Naive thymus-derived CD8-positive, alpha-beta T cell (primary cell): ENCODE results near the gene MERTK. TPM values are rescaled to one million over a fixed set of nuclear protein-coding genes. Genes with fewer than 3 reads are reported as not detected.
"Not testable (repeated sequence)": the region's sequence is repeated elsewhere in the genome, so short reads cannot be mapped to it uniquely, and the experiment has no call there.

Experiments
- ATAC-seq, 2 donors: fragments of 150-1000 bp; cut with Tn5 transposase in 1 of 2; sonication (Bioruptor Pico), chemical (Tn5 transposase) in 1 of 2; 1 replicate in 1 of 2; 2 replicates in 1 of 2; pipeline ENCODE4 v1.10.0; 2021; ENCODE audit warnings: mild to moderate bottlenecking in 2 of 2, moderate library complexity in 2 of 2
- POLR2A ChIA-PET: fragments of 350-600 bp; sonication (Branson Sonifier 250); formaldehyde crosslinking; loops from one replicate; lab custom pipeline; 2021; ENCODE audit warnings: antibody characterized with exemption; lab: Charles Lee
- DNase-seq, 10 donors: peaks; one replicate each; pipeline versions ENCODE4 v3.0.0 to v3.0.0-alpha.2; 2020 to 2022
- H3K27ac Mint-ChIP-seq, 10 donors: one replicate each; pipeline ENCODE4 v1.8.0; 2020 to 2022; ENCODE audit warnings: mild to moderate bottlenecking in 10 of 10, mixed read lengths in 10 of 10, moderate library complexity in 4 of 10, inconsistent platforms in 1 of 10
- H3K27me3 Mint-ChIP-seq, 5 donors: one replicate each; pipeline ENCODE4 v1.8.0; 2021 to 2022; ENCODE audit warnings: mixed read lengths in 5 of 5
- H3K36me3 Mint-ChIP-seq, 3 donors: one replicate each; pipeline ENCODE4 v1.8.0; 2020 to 2022; ENCODE audit warnings: mixed read lengths in 3 of 3, mild to moderate bottlenecking in 2 of 3, inconsistent platforms in 1 of 3
- H3K4me1 Mint-ChIP-seq, 4 donors: one replicate each; pipeline ENCODE4 v1.8.0; 2021 to 2022; ENCODE audit warnings: mixed read lengths in 4 of 4
- H3K4me3 Mint-ChIP-seq, 10 donors: one replicate each; pipeline ENCODE4 v1.8.0; 2020 to 2022; ENCODE audit warnings: mild to moderate bottlenecking in 10 of 10, mixed read lengths in 10 of 10, moderate library complexity in 6 of 10, inconsistent platforms in 1 of 10
- H3K9me3 Mint-ChIP-seq, 9 donors: one replicate each; pipeline ENCODE4 v1.8.0; 2020 to 2022; ENCODE audit warnings: mixed read lengths in 9 of 9, mild to moderate bottlenecking in 3 of 9, inconsistent platforms in 1 of 9, moderate library complexity in 1 of 9
- polyA plus RNA-seq, 3 donors: library from polyadenylated mRNA; unstranded; fragments of 300-500 nt; fragmentation: Illumina TruSeq; gene quantifications; one replicate each; pipeline ENCODE4 v1.2.3, GENCODE V29; 2021
- total RNA-seq, 8 experiments: library from RNA in 2 of 8; stranded (reverse) in 2 of 8; gene quantifications; one replicate each; pipeline ENCODE4 v1.2.3 and lab custom pipeline; 2021 to 2026

The MERTK gene
- total and polyA plus RNA-seq, 5 experiments from 2014 or later: 0.55 to 0.69 TPM; not detected in 3

DNA sequence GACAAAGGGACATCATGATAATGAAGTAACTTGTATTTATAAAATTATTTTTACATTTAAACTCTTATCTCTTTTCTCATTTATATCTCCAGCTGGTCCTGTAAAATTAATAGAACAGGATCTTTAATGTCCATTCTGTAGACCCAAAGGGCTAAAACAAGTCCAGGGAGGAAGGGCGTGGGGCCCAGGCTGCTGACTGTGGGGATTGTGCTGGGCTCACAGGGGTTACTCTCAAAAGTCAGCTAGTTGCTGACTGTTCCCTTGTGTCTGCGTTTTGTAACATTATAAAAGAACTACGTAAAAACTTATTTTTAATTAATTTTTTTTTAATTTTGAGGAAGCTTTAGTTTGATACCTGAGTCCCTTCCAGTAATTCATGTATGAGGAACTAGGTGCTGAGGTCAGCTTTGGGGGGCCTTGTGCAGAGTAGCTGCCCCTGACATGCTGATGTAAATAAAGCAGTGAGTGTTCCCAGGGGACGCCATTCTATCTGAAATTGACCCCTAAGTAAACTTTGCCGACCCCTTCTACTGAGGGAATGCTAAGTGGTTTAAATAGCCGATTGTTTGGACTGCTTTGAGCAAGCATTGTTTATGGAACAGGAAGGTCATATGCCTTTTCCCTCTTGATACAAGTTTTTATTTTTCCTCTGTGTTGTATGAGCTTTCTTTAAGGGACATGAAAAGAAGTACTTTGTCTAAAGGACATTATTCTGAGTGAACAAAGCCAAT is 56.4 kb downstream of the MERTK start:
- H3K36me3 Mint-ChIP-seq: no peaks in the 10 kb centered on the region
- no peak overlapping the region for H3K27ac Mint-ChIP-seq
- POLR2A ChIA-PET: no interaction called here
- no peaks in the 10 kb centered on the region for H3K4me1 Mint-ChIP-seq
- no peak for DNase-seq
- no peak overlapping the region for H3K4me3 Mint-ChIP-seq
- no peaks in the 10 kb centered on the region for H3K9me3 Mint-ChIP-seq
- peaks cover 0 to 6% (median 2%) of the 10 kb centered on the region in 5 donors for H3K27me3 Mint-ChIP-seq
- ATAC-seq: no peak

DNA sequence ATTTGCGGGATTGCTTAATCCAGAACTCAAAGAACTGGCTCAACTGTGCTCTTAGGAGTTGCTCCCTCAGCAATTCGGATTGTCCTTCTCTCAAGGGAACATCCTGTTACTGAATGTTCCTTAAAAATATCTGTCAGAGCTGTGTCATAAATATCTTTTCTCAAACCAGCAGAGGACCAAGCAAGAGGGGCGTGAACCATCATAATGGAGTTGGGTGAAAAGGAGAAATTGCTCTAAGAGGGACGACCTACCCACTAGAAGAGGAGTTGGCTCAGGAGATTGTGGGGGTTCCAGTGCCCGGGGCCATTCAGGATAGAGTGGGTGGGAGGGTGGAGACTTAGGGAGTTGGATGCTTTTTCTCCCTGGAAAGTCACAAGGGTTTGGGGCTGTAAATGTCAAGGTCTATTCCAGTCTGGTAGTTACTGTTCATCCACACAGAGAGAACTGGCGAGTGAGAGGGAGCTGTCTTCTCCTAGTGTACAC is 59.5 kb downstream of the MERTK start:
- Mint-ChIP-seq H3K36me3 (no peaks in the 10 kb centered on the region), H3K9me3 (no peaks in the 10 kb centered on the region), H3K27ac (no peak overlapping the region), H3K4me3 (no peak overlapping the region), H3K27me3 (peaks cover 0 to 6% (median 2%) of the 10 kb centered on the region in 5 donors), H3K4me1 (no peaks in the 10 kb centered on the region)
- ATAC-seq (no peak), DNase-seq (no peak)
- POLR2A ChIA-PET: no interaction called here

DNA sequence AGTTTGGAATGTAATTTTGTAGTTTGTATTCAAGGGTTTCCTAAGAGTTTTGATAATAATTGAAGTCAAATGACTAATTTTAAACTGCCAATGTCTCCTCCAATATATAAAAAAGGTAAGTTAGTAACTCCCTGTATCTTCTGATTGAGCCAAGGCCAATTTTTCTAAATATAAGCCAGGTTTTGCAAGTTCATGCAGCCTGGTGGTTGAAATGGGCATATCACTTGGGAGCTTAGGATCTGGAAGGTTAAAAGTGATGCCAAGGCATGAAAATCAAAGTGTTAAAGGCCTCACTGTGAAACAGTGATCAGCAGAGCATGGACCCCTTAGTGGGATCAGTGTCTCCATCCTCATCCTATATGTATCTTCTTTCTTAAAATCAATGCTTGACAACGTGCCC is 60.5 kb downstream of the MERTK start:
- no peaks in the 10 kb centered on the region for H3K4me1 Mint-ChIP-seq
- peaks cover 0 to 3% (median 2%) of the 10 kb centered on the region in 5 donors for H3K27me3 Mint-ChIP-seq
- POLR2A ChIA-PET: no interaction called here
- ATAC-seq: no peak
- no peak overlapping the region for H3K4me3 Mint-ChIP-seq
- no peaks in the 10 kb centered on the region for H3K9me3 Mint-ChIP-seq
- no peak for DNase-seq
- peak overlapping the region in 2 of 10 donors; percentile 56 to 77 for H3K27ac Mint-ChIP-seq
- no peaks in the 10 kb centered on the region for H3K36me3 Mint-ChIP-seq

DNA sequence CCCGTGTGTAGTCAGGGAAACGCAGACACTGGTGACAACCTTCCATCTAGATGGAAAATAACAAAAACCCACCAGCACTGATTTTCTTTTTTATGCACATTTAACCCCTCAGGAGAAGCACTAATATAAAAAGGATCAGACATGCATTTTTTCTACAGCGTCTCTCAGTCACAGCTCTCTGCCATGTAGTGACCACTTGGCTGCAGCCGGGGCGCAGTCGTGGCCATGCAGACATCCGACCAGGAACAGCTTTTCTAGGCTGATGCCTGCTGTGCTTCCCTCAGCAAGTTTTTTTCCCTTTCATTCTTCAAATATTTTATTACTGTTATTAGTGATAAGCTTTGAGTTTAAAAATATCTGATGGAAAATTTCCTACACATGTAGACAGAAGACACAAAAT is 63.3 kb downstream of the MERTK start:
- no peak overlapping the region for H3K27ac Mint-ChIP-seq
- no peaks in the 10 kb centered on the region for H3K27me3 Mint-ChIP-seq
- POLR2A ChIA-PET: no interaction called here
- DNase-seq (no peak), ATAC-seq (no peak)
- no peak overlapping the region for H3K4me3 Mint-ChIP-seq
- no peaks in the 10 kb centered on the region for H3K4me1 Mint-ChIP-seq
- no peaks in the 10 kb centered on the region for H3K36me3 Mint-ChIP-seq
- no peaks in the 10 kb centered on the region for H3K9me3 Mint-ChIP-seq

DNA sequence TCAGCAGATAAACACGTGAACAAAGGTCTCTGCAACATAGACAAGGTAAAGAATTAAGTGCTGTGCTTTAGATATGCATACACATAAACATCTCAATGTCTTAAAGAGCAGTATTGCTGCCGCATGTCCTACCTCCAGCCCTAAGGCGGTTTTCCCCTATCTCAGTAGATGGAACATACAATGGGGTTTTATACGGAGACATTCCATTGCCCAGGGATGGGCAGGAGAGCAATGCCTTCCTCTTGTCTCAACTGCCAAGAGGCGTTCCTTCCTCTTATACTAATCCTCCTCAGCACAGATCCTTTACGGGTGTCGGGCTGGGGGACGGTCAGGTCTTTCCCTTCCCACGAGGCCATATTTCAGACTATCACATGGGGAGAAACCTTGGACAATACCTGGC is 64.7 kb downstream of the MERTK start:
- H3K4me3 Mint-ChIP-seq, H3K4me1 Mint-ChIP-seq, H3K36me3 Mint-ChIP-seq, ATAC-seq, DNase-seq, H3K27ac Mint-ChIP-seq, H3K27me3 Mint-ChIP-seq, H3K9me3 Mint-ChIP-seq, POLR2A ChIA-PET: not testable (repeated sequence)

DNA sequence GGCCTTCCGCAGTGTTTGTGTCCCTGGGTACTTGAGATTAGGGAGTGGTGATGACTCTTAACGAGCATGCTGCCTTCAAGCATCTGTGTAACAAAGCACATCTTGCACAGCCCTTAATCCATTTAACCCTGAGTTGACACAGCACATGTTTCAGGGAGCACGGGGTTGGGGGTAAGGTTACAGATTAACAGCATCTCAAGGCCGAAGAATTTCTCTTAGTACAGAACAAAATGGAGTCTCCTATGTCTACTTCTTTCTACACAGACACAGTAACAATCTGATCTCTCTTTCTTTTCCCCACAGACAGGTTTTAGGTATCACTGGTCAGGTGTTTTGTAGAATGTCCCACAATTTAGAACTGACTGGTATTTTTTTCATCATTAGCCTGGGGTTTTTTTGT is 65.1 kb downstream of the MERTK start:
- POLR2A ChIA-PET, H3K36me3 Mint-ChIP-seq, H3K27me3 Mint-ChIP-seq, H3K4me3 Mint-ChIP-seq, DNase-seq, ATAC-seq, H3K27ac Mint-ChIP-seq, H3K9me3 Mint-ChIP-seq, H3K4me1 Mint-ChIP-seq: not testable (repeated sequence)

DNA sequence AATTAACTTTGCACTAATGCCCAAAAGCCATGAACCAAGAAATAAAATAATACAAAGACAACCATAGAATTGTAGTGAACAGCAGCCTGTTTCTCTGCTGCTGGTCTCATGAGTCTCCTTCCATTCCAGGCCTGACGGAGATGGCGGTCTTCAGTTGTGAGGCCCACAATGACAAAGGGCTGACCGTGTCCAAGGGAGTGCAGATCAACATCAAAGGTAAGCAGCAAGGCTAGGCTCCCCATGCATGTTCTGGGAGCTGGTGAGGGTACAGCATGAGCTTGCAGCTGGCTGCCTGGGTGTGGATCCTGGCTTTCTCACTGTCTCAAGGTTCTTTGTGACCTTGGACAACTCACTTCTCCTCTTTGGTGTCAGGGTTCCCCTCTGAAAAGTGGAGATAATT is 66.7 kb downstream of the MERTK start:
- POLR2A ChIA-PET: no interaction called here
- Mint-ChIP-seq H3K4me3 (no peak overlapping the region), H3K27ac (no peak overlapping the region), H3K4me1 (no peaks in the 10 kb centered on the region), H3K36me3 (no peaks in the 10 kb centered on the region), H3K9me3 (no peaks in the 10 kb centered on the region), H3K27me3 (no peaks in the 10 kb centered on the region)
- ATAC-seq (no peak), DNase-seq (no peak)

DNA sequence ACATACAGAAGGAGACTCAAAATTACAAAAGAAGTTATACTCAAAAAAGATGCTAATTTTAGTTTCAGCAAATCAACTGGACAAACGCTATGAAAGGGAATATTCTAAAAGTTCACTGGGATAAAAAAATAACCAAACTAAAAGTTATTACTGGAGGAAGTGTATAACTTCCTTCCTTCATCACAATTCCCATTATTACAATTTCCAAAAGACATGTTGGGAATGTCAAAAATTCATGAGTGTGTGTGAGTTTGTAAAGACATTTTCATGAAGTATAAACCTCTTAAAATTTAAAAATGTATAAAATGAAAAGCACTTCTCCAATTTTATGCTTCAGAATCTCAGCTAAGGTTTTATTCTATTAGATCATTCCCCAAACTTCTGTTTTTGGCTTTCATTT is 67.8 kb downstream of the MERTK start:
- POLR2A ChIA-PET: no interaction called here
- no peaks in the 10 kb centered on the region for H3K9me3 Mint-ChIP-seq
- H3K27ac Mint-ChIP-seq: no peak overlapping the region
- no peak overlapping the region for H3K4me3 Mint-ChIP-seq
- DNase-seq (no peak), ATAC-seq (no peak)
- no peaks in the 10 kb centered on the region for H3K36me3 Mint-ChIP-seq
- H3K27me3 Mint-ChIP-seq: peaks cover 0 to 1% (median 0%) of the 10 kb centered on the region in 5 donors
- no peaks in the 10 kb centered on the region for H3K4me1 Mint-ChIP-seq

DNA sequence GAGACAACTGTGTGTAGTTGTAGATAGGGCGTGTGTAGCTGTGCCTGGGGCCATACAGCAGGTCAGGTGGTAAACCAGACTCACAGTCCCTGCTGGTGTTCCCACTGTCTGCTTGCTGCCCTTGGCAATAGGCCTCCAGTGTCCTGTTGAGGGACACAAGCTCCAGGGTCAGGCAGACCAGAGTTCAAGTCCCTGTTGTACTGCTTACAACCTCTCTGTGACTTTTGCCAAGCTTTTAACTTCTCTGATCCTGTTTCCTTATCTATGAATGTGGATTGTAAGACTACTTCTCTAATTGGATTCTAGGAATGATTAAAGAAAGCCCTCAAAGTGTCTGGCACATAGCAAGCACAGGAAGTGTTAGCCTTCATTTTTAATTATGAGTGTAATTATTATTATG is 68.6 kb downstream of the MERTK start:
- no peak for DNase-seq
- ATAC-seq: no peak
- no peaks in the 10 kb centered on the region for H3K9me3 Mint-ChIP-seq
- no peak overlapping the region for H3K27ac Mint-ChIP-seq
- H3K27me3 Mint-ChIP-seq: peaks cover 0 to 7% (median 1%) of the 10 kb centered on the region in 5 donors
- H3K4me3 Mint-ChIP-seq: no peak overlapping the region
- no peaks in the 10 kb centered on the region for H3K4me1 Mint-ChIP-seq
- H3K36me3 Mint-ChIP-seq: no peaks in the 10 kb centered on the region
- POLR2A ChIA-PET: no interaction called here

DNA sequence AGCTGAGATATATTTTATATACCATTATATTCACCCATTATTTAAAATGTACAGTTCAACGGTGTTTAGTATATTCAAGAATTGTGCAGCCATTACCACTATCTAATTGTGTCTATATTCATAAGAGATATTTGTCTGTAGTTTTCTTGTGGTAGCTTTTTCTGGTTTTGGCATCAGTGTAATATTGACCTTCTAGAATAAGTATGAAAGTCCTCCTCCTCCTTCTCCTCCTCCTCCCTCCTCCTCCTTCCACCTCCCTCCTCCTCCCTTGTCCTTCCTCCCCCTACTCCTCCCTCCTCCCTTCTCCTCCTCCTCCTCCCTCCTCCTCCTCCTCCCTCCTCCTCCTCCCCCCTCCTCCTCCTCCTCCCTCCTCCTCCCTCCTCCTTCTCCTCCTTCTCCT is 72.0 kb downstream of the MERTK start:
- Mint-ChIP-seq H3K36me3 (peaks cover 0 to 5% (median 0%) of the 10 kb centered on the region in 3 donors), H3K4me1 (peaks cover 0 to 3% (median 0%) of the 10 kb centered on the region in 4 donors), H3K4me3 (no peak overlapping the region), H3K9me3 (peaks cover 0 to 3% (median 0%) of the 10 kb centered on the region in 9 donors), H3K27ac (no peak overlapping the region), H3K27me3 (peaks cover 0 to 16% (median 6%) of the 10 kb centered on the region in 5 donors)
- POLR2A ChIA-PET: no interaction called here
- DNase-seq (no peak), ATAC-seq (no peak)

DNA sequence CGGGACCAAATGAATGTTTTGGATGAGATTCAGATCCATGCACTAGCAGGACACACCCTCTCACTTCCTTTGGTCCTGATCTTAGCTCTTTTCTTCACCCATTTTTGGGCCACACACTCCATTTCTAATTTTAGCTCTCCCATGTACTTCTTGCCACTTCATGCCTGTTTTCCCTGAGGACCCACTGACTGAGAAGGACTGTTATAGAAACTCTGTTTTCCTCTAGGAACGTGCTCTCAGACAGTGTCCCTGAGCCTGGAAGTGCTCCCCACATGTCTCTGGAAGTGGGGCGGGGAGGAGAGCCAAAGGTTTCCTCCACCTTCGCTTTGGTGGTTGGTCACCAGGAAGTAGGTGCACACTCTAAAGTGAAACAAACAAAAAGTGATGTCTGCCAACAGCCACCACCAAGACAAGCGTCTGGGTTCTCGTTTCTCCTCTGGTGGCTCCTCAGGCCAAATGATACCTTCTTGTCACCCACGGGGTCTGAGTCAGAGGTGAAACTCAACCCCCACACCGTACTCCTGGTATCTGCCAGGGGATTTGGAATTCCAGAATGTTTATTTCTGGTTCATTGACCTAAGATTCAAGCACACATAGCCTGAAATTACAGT is 74.7 kb downstream of the MERTK start:
- Mint-ChIP-seq H3K4me3 (no peak overlapping the region), H3K9me3 (peaks cover 0 to 27% (median 14%) of the 10 kb centered on the region in 9 donors), H3K27ac (no peak overlapping the region), H3K36me3 (peaks cover 0 to 13% (median 7%) of the 10 kb centered on the region in 3 donors), H3K4me1 (peaks cover 0 to 3% (median 0%) of the 10 kb centered on the region in 4 donors), H3K27me3 (peaks cover 0 to 16% (median 6%) of the 10 kb centered on the region in 5 donors)
- ATAC-seq: no peak
- DNase-seq: no peak
- POLR2A ChIA-PET: no interaction called here

DNA sequence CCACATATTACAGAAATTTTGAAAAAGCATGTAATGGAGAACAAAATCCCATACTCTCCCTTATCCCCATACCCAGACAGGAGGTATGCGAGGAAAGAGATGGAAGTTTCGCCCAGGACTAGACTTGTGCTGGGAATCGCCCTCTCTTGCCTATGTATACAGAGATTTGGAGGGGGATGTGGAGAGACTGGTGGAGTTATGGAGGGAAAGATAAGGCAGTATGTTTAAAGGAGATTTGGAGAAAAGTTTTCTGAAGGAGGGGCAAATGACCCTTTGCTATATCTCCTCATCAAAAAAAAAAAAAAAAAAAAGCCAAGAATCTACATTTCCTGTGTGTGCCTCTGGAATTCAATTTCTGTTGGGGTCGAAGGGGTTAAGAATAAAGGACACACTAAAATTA is 75.3 kb downstream of the MERTK start:
- Mint-ChIP-seq H3K27ac (no peak overlapping the region), H3K36me3 (peaks cover 0 to 17% (median 11%) of the 10 kb centered on the region in 3 donors), H3K27me3 (peaks cover 0 to 16% (median 6%) of the 10 kb centered on the region in 5 donors), H3K4me1 (peaks cover 0 to 3% (median 0%) of the 10 kb centered on the region in 4 donors), H3K9me3 (peaks cover 0 to 33% (median 16%) of the 10 kb centered on the region in 9 donors), H3K4me3 (no peak overlapping the region)
- no peak for DNase-seq
- POLR2A ChIA-PET: no interaction called here
- no peak for ATAC-seq

DNA sequence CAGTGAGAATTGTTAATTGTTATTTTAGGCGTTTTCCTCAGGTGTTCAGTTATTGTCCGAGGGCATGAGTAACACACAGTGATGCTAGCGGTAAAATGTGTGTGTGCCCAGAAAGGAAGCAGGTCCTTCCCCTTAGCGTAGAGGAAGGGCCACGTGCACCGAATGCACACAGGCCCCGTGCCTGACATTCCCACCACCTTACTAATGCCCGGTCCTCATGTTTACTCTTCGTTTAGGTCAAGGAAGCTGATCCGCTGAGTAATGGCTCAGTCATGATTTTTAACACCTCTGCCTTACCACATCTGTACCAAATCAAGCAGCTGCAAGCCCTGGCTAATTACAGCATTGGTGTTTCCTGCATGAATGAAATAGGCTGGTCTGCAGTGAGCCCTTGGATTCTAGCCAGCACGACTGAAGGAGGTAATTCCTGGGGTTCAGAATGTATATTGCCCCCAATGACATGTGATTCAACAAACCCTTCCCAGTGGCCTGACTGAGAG is 76.7 kb downstream of the MERTK start:
- DNase-seq (no peak), ATAC-seq (no peak)
- Mint-ChIP-seq H3K9me3 (peaks cover 0 to 37% (median 16%) of the 10 kb centered on the region in 9 donors), H3K4me1 (peaks cover 0 to 3% (median 0%) of the 10 kb centered on the region in 4 donors), H3K27me3 (peaks cover 0 to 16% (median 6%) of the 10 kb centered on the region in 5 donors), H3K4me3 (no peak overlapping the region), H3K27ac (no peak overlapping the region), H3K36me3 (peaks cover 0 to 25% (median 11%) of the 10 kb centered on the region in 3 donors)
- POLR2A ChIA-PET: no interaction called here
